ENCODE data around the gene CD63. TPM values are rescaled to one million over a fixed set of nuclear protein-coding genes. Genes with fewer than 3 reads are reported as not detected.
A peak's percentile ranks its signal among the peaks of the same experiment; 100 is the strongest.

CD63 gene
- total RNA-seq, 1 experiment from 2014 or later = 409 TPM

- Mint-ChIP-seq H3K27me3 (ENCODE audit: low read depth) (peaks cover 37% of the 10 kb centered on the region), H3K4me1 (peaks cover 36% of the 10 kb centered on the region), H3K36me3 (no peaks in the 10 kb centered on the region), H3K4me3 (peak overlapping the region; percentile 88), H3K27ac (no peak overlapping the region), H3K9me3 (no peaks in the 10 kb centered on the region)
- ATAC-seq (peak; percentile 21), DNase-seq (ENCODE audit: low spot score) (peak; percentile 52)
- ChIA-PET POLR2A (interaction anchor here (1.0 to 2.0 kb wide), 5 partner anchors 8 to 123 kb away, joined by 3 to 13 read pairs (median 6); partner anchors contain the start of genes BLOC1S1 and CD63), CTCF (interaction anchor here (0.5 to 3.9 kb wide), 15 partner anchors 11 to 290 kb away, joined by 3 to 141 read pairs (median 8); partner anchors contain the start of genes BLOC1S1, CD63, DNAJC14 and ORMDL2)
- TF ChIP-seq PREB (CRISPR knock-in tag; IDR thresholded peaks at IDR 0.05; ENCODE audit: borderline replicate concordance) (no peak), ZNF281 (CRISPR knock-in tag; IDR thresholded peaks at IDR 0.05) (no peak), NFE2L1 (CRISPR knock-in tag; IDR thresholded peaks at IDR 0.05) (no peak), ZMAT4 (CRISPR knock-in tag; IDR thresholded peaks at IDR 0.05) (no peak), ZBTB43 (CRISPR knock-in tag; IDR thresholded peaks at IDR 0.05) (no peak), ELF4 (CRISPR knock-in tag; IDR thresholded peaks at IDR 0.05; ENCODE audit: low read depth) (no peak)
These were observed 21.6 kb downstream of the CD63 start for GRCh38 chr12:55707219-55707671.

GRCh38 chr12:55706568-55707218, 22.1 kb downstream of the CD63 start:
- Mint-ChIP-seq H3K9me3 (no peaks in the 10 kb centered on the region), H3K27ac (no peak overlapping the region), H3K4me3 (peak overlapping the region; percentile 88), H3K36me3 (no peaks in the 10 kb centered on the region), H3K27me3 (ENCODE audit: low read depth) (peaks cover 32% of the 10 kb centered on the region), H3K4me1 (peaks cover 36% of the 10 kb centered on the region)
- ChIA-PET POLR2A (interaction anchor here (1.0 to 2.0 kb wide), 4 partner anchors 9 to 25 kb away, joined by 5 to 13 read pairs (median 6); partner anchors contain the start of genes BLOC1S1 and CD63), CTCF (interaction anchor here (0.6 to 3.9 kb wide), 23 partner anchors 11 to 653 kb away, joined by 3 to 141 read pairs (median 5); partner anchors contain the start of genes BLOC1S1, CD63, DNAJC14 and ORMDL2)
- no peak for DNase-seq (ENCODE audit: low spot score)
- TF ChIP-seq NR2C2 (CRISPR knock-in tag; IDR thresholded peaks at IDR 0.05) = no peak
- TF ChIP-seq GRHL2 (CRISPR knock-in tag; IDR thresholded peaks at IDR 0.05; ENCODE audit: insufficient replicate concordance, severe bottlenecking) = no peak
- TF ChIP-seq ZSCAN18 (CRISPR knock-in tag; IDR thresholded peaks at IDR 0.05) = no peak
- ATAC-seq = no peak

GRCh38 chr12:55705782-55706402, 22.9 kb downstream of the CD63 start:
- Mint-ChIP-seq H3K9me3 (no peaks in the 10 kb centered on the region), H3K27ac (no peak overlapping the region), H3K36me3 (no peaks in the 10 kb centered on the region), H3K4me3 (peak overlapping the region; percentile 88), H3K27me3 (ENCODE audit: low read depth) (peaks cover 28% of the 10 kb centered on the region), H3K4me1 (peaks cover 36% of the 10 kb centered on the region)
- ATAC-seq (peak; percentile 24), DNase-seq (ENCODE audit: low spot score) (peak; percentile 74)
- ChIA-PET CTCF (interaction anchor here (0.6 to 3.9 kb wide), 26 partner anchors 10 to 654 kb away, joined by 3 to 141 read pairs (median 4); partner anchors contain the start of genes BLOC1S1, CD63, ORMDL2 and RAB5B), POLR2A (interaction anchor here (0.6 to 2.0 kb wide), 2 partner anchors 10 to 24 kb away, joined by 3 to 7 read pairs; partner anchors contain the start of gene BLOC1S1)
- TF ChIP-seq TEAD4 (CRISPR knock-in tag; IDR thresholded peaks at IDR 0.05) (no peak), SMAD4 (CRISPR knock-in tag; IDR thresholded peaks at IDR 0.05) (no peak), ZNF671 (CRISPR knock-in tag; IDR thresholded peaks at IDR 0.05) (no peak), TEAD1 (CRISPR knock-in tag; IDR thresholded peaks at IDR 0.05) (no peak), ZNF512 (CRISPR knock-in tag; IDR thresholded peaks at IDR 0.05; ENCODE audit: borderline replicate concordance) (no peak), CDX4 (CRISPR knock-in tag; IDR thresholded peaks at IDR 0.05; ENCODE audit: borderline replicate concordance) (no peak), CTCF (IDR thresholded peaks at IDR 0.05) (peak; percentile 47)

All from WTC11 (cell line).